Sigmoid colon (tissue), 7 donors: ENCODE data around the gene PLSCR5. TPM values are rescaled to one million over a fixed set of nuclear protein-coding genes. Genes with fewer than 3 reads are reported as not detected.

Experiments
- DNase-seq: peaks from one replicate; pipeline ENCODE4 v3.0.0-alpha.2; 2019
- H3K27ac ChIP-seq, 4 donors: fragments of 200-600 bp; sonication (generic); one replicate each; pipeline ENCODE4 v1.5.1; 2016 to 2019; ENCODE audit warnings: mild to moderate bottlenecking in 1 of 4
- H3K27me3 ChIP-seq, 3 donors: fragments of 200-600 bp; sonication (generic); one replicate each; pipeline ENCODE4 v1.5.1; 2019; ENCODE audit warnings: mild to moderate bottlenecking in 1 of 3
- H3K36me3 ChIP-seq, 4 donors: fragments of 200-600 bp; sonication (generic); one replicate each; pipeline ENCODE4 v1.5.1; 2016 to 2019
- H3K4me1 ChIP-seq, 4 donors: fragments of 200-600 bp; sonication (generic); one replicate each; pipeline ENCODE4 v1.5.1; 2017 to 2019
- H3K4me3 ChIP-seq, 4 donors: fragments of 200-600 bp; sonication (generic); one replicate each; pipeline ENCODE4 v1.5.1; 2017 to 2019; ENCODE audit warnings: mild to moderate bottlenecking in 2 of 4, moderate library complexity in 1 of 4
- H3K9me3 ChIP-seq, 4 donors: fragments of 200-600 bp in 3 of 4; sonication (generic) in 3 of 4; one replicate each; pipeline versions ENCODE4 v1.5.1 to v1.6.1; 2013 to 2019
- EP300 ChIP-seq, 4 donors: sonication (generic); formaldehyde crosslinking; IDR thresholded peaks; one replicate each; pipeline ENCODE4 v1.6.1; 2017; ENCODE audit warnings: antibody characterized with exemption in 4 of 4
- POLR2A ChIP-seq, 2 donors: fragments of 450-650 bp; IDR thresholded peaks; one replicate each; pipeline ENCODE4 v1.6.1; 2016; ENCODE audit warnings: antibody characterized with exemption in 2 of 2, mild to moderate bottlenecking in 2 of 2, moderate library complexity in 2 of 2
- POLR2AphosphoS5 ChIP-seq, 4 donors: sonication (generic); formaldehyde crosslinking; IDR thresholded peaks; one replicate each; pipeline ENCODE4 v1.6.1; 2017; ENCODE audit warnings: antibody characterized with exemption in 4 of 4
- WGBS, 2 donors: extraction: QIAGEN DNeasy Blood & Tissue Kit; methylation state at CpG; one replicate each; pipeline ENCODE4 v1.1.7; 2013; 5-methylcytosine and 5-hydroxymethylcytosine counted together
- intact Hi-C: fragments of 100-400 bp; cut with DNase I; formaldehyde crosslinking; loops from one replicate; pipeline ENCODE4 v1.15.1; 2023
- polyA plus RNA-seq, 3 donors: library from polyadenylated mRNA; stranded (reverse); fragments of 200-250 nt; gene quantifications; one replicate each; pipeline ENCODE4 v1.2.3, GENCODE V29; 2013
- total RNA-seq, 4 donors: library from RNA; depleted of rRNA; stranded (reverse); fragments of >200 nt; gene quantifications; one replicate each; pipeline ENCODE4 v1.1.0, GENCODE V29; 2016
- TF ChIP-seq, protein P1 (sequence below), 4 experiments: fragments of 450-650 bp in 3 of 4; fragments of 200-600 bp in 1 of 4; IDR thresholded peaks; one replicate each; pipeline ENCODE4 v1.5.1; 2016 to 2019; ENCODE audit warnings: antibody characterized with exemption in 4 of 4, mild to moderate bottlenecking in 3 of 4, moderate library complexity in 2 of 4
- donor health status: healthy with polysubstance abuse.
- donor health status: Bipolar disorder and iron deficiency.
- donor health status: healthy.

Gene PLSCR5
- total and polyA plus RNA-seq, 7 donors = not detected

DNA sequence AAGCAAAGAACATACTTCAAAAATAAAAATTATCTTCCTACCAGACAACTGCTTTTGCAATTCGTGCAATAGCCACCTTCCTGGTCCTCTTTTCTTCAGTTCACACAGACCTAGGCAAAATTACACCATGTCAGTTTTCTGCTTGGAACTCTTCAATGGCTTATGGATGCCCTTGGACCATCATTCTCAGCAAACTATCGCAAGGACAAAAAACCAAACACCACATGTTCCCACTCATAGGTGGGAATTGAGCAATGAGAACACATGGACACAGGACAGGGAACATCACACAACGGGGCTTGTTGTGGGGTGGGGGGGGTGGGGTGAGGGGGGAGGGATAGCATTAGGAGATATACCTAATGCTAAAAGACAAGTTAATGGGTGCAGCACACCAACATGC, 29.2 kb upstream of the PLSCR5 start:
- Histone ChIP-seq H3K27ac (no peak overlapping the region), H3K9me3 (no peaks in the 10 kb centered on the region), H3K27me3 (no peaks in the 10 kb centered on the region), H3K36me3 (no peaks in the 10 kb centered on the region), H3K4me1 (peaks cover 0 to 17% (median 8%) of the 10 kb centered on the region in 4 donors), H3K4me3 (no peak overlapping the region)
- WGBS, 2 donors = 72 to 86% methylated on average over 3 of the region's 3 CpGs
- TF ChIP-seq POLR2AphosphoS5 (IDR thresholded peaks at IDR 0.05) (no peak), EP300 (IDR thresholded peaks at IDR 0.05) (no peak), POLR2A (IDR thresholded peaks at IDR 0.05) (no peak)
- TF ChIP-seq, protein P1, sequence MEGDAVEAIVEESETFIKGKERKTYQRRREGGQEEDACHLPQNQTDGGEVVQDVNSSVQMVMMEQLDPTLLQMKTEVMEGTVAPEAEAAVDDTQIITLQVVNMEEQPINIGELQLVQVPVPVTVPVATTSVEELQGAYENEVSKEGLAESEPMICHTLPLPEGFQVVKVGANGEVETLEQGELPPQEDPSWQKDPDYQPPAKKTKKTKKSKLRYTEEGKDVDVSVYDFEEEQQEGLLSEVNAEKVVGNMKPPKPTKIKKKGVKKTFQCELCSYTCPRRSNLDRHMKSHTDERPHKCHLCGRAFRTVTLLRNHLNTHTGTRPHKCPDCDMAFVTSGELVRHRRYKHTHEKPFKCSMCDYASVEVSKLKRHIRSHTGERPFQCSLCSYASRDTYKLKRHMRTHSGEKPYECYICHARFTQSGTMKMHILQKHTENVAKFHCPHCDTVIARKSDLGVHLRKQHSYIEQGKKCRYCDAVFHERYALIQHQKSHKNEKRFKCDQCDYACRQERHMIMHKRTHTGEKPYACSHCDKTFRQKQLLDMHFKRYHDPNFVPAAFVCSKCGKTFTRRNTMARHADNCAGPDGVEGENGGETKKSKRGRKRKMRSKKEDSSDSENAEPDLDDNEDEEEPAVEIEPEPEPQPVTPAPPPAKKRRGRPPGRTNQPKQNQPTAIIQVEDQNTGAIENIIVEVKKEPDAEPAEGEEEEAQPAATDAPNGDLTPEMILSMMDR (IDR thresholded peaks at IDR 0.05) = no peak
- intact Hi-C loops = no loop called here
- DNase-seq = no peak

- no peak for TF ChIP-seq EP300 (IDR thresholded peaks at IDR 0.05)
- TF ChIP-seq, protein P1 (IDR thresholded peaks at IDR 0.05) = no peak
- TF ChIP-seq POLR2A (IDR thresholded peaks at IDR 0.05) = no peak
- TF ChIP-seq POLR2AphosphoS5 (IDR thresholded peaks at IDR 0.05) = no peak
- DNase-seq = no peak
- H3K9me3 ChIP-seq = no peaks in the 10 kb centered on the region
- no peaks in the 10 kb centered on the region for H3K27me3 ChIP-seq
- peaks cover 0 to 19% (median 13%) of the 10 kb centered on the region in 4 donors for H3K4me1 ChIP-seq
- H3K4me3 ChIP-seq = no peak overlapping the region
- H3K36me3 ChIP-seq = no peaks in the 10 kb centered on the region
- intact Hi-C loops = no loop called here
- no peak overlapping the region for H3K27ac ChIP-seq
Observed at GRCh38 chr3:146628671-146629070, 23.5 kb upstream of the PLSCR5 start.

DNA sequence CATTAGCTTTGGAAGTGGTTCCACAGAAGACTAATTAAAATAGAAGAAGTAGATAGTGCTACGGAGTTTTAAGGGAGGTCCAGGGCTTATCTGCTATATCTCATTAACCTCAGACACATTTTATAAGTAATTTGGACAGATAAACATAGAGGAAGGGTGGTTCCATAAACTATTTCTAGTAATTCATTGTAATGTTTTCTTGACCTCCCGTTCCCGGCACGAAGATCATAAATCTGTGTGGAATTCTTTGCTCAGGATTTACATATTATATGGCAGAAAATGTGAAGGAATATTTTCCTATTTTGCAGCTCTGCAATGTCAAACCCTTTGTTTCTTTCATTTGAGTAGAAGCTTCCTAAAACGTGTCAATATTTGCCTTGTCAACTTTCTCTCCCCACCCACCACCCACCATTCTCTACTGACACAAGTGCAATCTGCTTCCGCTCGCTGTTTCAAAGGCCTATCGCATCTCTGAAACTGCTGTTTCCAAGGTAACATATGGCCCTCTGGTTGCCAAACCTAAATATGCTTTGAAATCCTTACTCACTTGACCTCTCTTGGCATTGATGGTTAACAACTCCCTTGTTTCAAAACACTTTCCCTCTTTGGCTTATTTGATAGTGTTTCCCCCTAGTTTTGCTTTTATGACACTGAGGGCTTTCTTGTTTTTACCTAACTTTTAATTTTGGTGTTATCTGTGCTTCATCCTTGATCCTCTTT, 21.4 kb upstream of the PLSCR5 start:
- H3K4me1 ChIP-seq = peaks cover 0 to 10% (median 7%) of the 10 kb centered on the region in 4 donors
- no peak for DNase-seq
- no peaks in the 10 kb centered on the region for H3K27me3 ChIP-seq
- intact Hi-C loops = no loop called here
- 58 to 69% methylated on average over 8 of the region's 8 CpGs for WGBS, 2 donors
- no peak overlapping the region for H3K4me3 ChIP-seq
- TF ChIP-seq POLR2AphosphoS5 (IDR thresholded peaks at IDR 0.05) = no peak
- TF ChIP-seq POLR2A (IDR thresholded peaks at IDR 0.05) = no peak
- TF ChIP-seq, protein P1 (IDR thresholded peaks at IDR 0.05) = no peak
- no peak for TF ChIP-seq EP300 (IDR thresholded peaks at IDR 0.05)
- no peak overlapping the region for H3K27ac ChIP-seq
- H3K36me3 ChIP-seq = no peaks in the 10 kb centered on the region
- H3K9me3 ChIP-seq = no peaks in the 10 kb centered on the region

DNA sequence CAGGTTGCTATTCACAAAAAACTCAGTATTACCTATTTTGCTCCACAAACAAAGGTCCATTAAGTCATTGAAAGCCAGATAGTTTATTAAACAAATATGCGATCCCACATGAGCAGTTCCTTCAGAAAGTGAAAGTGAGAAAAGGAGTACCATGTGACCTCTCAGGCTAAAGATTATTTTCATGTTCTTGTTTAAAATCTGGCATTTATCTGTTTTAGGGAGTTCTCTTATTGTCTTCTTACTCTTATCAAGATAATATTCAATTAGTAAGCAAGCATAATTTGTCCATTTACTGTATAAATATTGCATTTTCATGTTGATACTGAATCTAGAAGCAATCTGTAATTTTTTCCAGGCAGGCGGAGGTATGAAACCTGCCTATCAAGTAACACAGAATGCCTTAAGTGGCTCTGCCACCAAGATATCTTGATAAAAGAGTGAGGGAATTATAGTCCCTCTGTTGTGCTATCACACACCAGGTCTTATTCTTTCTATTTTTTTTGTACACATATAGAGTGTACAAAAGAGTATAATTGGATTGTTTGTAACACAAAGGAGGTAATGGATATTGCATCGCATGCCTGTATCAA, 20.1 kb upstream of the PLSCR5 start:
- no peaks in the 10 kb centered on the region for H3K27me3 ChIP-seq
- H3K4me1 ChIP-seq = peaks cover 0 to 10% (median 7%) of the 10 kb centered on the region in 4 donors
- intact Hi-C loops = no loop called here
- no peak overlapping the region for H3K27ac ChIP-seq
- peak overlapping the region in 3 of 4 donors; percentile 28 to 36 (median 35) for H3K4me3 ChIP-seq
- WGBS, 2 donors = 55 to 65% methylated on average over 3 of the region's 3 CpGs
- no peaks in the 10 kb centered on the region for H3K9me3 ChIP-seq
- no peaks in the 10 kb centered on the region for H3K36me3 ChIP-seq
- TF ChIP-seq EP300 (IDR thresholded peaks at IDR 0.05) = no peak
- TF ChIP-seq, protein P1 (IDR thresholded peaks at IDR 0.05) = no peak
- no peak for TF ChIP-seq POLR2AphosphoS5 (IDR thresholded peaks at IDR 0.05)
- no peak for TF ChIP-seq POLR2A (IDR thresholded peaks at IDR 0.05)
- DNase-seq = no peak
